ENCODE results near the gene SS18L1.

DNA sequence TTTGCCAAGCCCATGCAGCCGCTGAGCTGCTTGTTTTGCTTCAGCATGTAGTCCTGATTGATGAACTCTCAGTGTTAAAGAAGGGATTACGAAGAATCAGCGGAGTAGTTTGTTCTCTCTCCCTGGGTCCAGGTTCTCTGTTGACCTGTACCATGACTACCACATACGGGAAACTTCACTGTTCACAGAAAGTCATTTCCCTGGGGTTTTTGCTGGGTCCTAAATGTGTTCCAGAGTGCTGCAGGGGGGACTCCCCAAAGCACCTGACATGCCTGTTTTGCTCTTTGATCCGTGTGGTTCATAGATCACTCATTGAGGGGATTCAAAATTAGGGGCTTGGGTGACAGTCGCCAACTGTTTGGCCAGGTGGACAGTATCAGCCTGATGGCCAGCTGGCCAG lies 15.8 kb upstream of the SS18L1 start:
- TF ChIP-seq, protein P1, sequence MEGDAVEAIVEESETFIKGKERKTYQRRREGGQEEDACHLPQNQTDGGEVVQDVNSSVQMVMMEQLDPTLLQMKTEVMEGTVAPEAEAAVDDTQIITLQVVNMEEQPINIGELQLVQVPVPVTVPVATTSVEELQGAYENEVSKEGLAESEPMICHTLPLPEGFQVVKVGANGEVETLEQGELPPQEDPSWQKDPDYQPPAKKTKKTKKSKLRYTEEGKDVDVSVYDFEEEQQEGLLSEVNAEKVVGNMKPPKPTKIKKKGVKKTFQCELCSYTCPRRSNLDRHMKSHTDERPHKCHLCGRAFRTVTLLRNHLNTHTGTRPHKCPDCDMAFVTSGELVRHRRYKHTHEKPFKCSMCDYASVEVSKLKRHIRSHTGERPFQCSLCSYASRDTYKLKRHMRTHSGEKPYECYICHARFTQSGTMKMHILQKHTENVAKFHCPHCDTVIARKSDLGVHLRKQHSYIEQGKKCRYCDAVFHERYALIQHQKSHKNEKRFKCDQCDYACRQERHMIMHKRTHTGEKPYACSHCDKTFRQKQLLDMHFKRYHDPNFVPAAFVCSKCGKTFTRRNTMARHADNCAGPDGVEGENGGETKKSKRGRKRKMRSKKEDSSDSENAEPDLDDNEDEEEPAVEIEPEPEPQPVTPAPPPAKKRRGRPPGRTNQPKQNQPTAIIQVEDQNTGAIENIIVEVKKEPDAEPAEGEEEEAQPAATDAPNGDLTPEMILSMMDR (IDR thresholded peaks at IDR 0.05; ENCODE audit: insufficient read depth, low read length, poor library complexity, severe bottlenecking) = no peak
- TF ChIP-seq EZH2phosphoT487 (conservative IDR thresholded peaks at IDR 0.05; ENCODE audit: low read length) = no peak

Data from SU-DHL-6 (cell line).